OCI-M2 (cell line): Measurements from ENCODE around the gene LRFN3.
A peak's percentile ranks its signal among the peaks of the same experiment; 100 is the strongest.
"Not testable (repeated sequence)": the region's sequence is repeated elsewhere in the genome, so short reads cannot be mapped to it uniquely, and the experiment has no call there.

Source experiments
- DNase-seq: peaks from one replicate; lab custom pipeline; 2025; ENCODE audit not compliant: unreplicated experiment; lab: John Stamatoyannopoulos, UW

The LRFN3 gene

GRCh38 chr19:35963514-35963913, 27.3 kb downstream of the LRFN3 start:
- DNase-seq = peak; percentile 91

GRCh38 chr19:35966771-35967170, 30.6 kb downstream of the LRFN3 start:
- no peak for DNase-seq

GRCh38 chr19:35973487-35973886, 37.3 kb downstream of the LRFN3 start:
- DNase-seq = no peak

- DNase-seq = peak; percentile 72
Measured at GRCh38 chr19:35975608-35976214, 39.5 kb downstream of the LRFN3 start.

- no peak for DNase-seq
Measured at GRCh38 chr19:35977446-35978222, 41.5 kb downstream of the LRFN3 start.

GRCh38 chr19:35978271-35978670, 42.1 kb downstream of the LRFN3 start:
- no peak for DNase-seq

- no peak for DNase-seq
Measured at GRCh38 chr19:35978832-35979365, 42.7 kb downstream of the LRFN3 start.

- not testable (repeated sequence) for DNase-seq
Measured at GRCh38 chr19:35980997-35981396, 44.8 kb downstream of the LRFN3 start.

- no peak for DNase-seq
Measured at GRCh38 chr19:35983177-35983576, 47.0 kb downstream of the LRFN3 start.

GRCh38 chr19:35986111-35986510, 49.9 kb downstream of the LRFN3 start:
- no peak for DNase-seq

- peak; percentile 79 for DNase-seq
Measured at GRCh38 chr19:35986664-35987570, 50.7 kb downstream of the LRFN3 start.

GRCh38 chr19:35987571-35987896, 51.4 kb downstream of the LRFN3 start:
- no peak for DNase-seq

GRCh38 chr19:35988824-35989223, 52.6 kb downstream of the LRFN3 start:
- DNase-seq = no peak

- no peak for DNase-seq
Measured at GRCh38 chr19:35990156-35990555, 54.0 kb downstream of the LRFN3 start.

GRCh38 chr19:35990771-35991730, 54.9 kb downstream of the LRFN3 start:
- no peak for DNase-seq

GRCh38 chr19:35991731-35992450, 55.7 kb downstream of the LRFN3 start:
- DNase-seq = no peak

- DNase-seq = no peak
Measured at GRCh38 chr19:35992907-35993765, 57.0 kb downstream of the LRFN3 start.

GRCh38 chr19:35993923-35994598, 57.9 kb downstream of the LRFN3 start:
- no peak for DNase-seq
